ENCODE measurements around the gene SNAPC2.
"Not testable (repeated sequence)": the region's sequence is repeated elsewhere in the genome, so short reads cannot be mapped to it uniquely, and the experiment has no call there.

Gene SNAPC2

GRCh38 chr19:7933828-7934725, 13.9 kb downstream of the SNAPC2 start:
- DNase-seq (ENCODE audit: low spot score), result no peak

- no peak for DNase-seq (ENCODE audit: low spot score)
These were observed 14.6 kb downstream of the SNAPC2 start for GRCh38 chr19:7934766-7935165.

DNA sequence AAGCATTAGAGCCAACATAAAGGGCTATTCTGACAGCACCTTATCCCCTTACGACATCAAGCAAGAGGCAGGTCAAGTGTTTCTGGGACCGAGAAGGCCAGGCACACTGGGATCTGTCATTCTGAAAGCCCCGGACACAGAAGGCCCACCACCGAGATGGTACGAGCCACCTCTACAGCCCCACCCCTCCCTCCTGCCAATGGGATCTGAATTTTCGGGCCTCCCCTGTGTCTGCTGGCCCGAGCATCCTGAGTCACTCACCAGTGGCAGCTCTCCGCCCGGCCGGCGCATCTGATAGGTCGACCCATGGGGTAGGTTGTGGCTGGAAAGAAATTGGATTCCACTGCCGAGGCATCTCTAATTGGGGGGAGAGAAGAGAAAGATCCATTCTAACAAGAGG, 20.7 kb downstream of the SNAPC2 start:
- no peak for DNase-seq (ENCODE audit: low spot score)

DNA sequence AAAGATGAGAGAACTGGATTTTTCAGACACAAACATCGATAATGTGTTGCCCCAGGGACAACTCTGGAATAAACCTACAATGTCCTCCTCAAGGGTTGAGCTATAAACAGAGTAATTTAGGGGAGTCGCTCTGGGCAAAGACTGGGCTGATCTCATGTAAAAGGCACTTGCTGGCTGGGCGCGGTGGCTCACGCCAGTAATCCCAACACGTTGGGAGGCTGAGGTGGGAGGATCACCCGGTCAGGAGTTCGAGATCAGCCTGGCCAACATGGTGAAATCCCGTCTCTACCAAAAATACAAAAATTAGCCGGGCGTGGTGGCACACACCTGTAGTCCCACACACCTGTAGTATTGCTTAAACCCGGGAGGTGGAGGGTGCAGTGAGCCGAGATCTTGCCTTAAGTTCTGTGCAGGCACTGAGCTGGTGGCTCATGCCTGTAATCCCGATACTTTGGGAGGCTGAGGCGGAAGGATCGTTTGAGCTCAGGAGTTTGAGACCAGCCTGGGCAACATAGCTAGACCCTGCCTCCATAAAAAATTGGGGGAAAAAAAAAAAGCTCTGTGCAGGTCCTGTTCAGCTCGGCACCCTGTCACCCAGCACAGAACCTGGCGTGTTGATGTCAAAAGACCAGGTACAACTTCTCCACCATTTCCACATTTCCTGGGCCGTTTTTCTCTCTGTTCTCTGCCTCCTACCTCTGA, 21.9 kb downstream of the SNAPC2 start:
- DNase-seq (ENCODE audit: low spot score), result no peak

DNA sequence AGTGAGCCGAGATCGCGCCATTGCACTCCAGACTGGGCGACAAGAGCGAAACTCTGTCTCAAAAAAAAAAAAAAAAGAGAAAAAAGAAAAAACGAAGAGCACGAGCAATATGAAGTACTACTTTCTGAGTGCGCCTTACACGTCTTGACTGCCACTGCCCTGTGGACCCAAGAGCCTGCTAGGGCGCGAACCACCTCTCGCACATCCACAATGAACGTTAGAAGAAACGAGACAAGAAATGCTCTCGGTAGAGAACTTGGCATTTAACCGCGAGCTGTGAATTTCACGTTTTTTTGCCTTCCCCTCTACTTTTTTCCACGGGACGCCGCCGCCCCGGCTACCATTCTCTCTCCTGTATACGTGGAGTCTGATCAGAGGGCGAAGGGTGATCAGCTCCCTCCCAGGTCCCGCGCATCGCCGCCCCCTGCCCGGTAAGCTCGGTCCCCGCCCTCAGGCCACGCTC, 22.9 kb downstream of the SNAPC2 start:
- no peak for DNase-seq (ENCODE audit: low spot score)

DNA sequence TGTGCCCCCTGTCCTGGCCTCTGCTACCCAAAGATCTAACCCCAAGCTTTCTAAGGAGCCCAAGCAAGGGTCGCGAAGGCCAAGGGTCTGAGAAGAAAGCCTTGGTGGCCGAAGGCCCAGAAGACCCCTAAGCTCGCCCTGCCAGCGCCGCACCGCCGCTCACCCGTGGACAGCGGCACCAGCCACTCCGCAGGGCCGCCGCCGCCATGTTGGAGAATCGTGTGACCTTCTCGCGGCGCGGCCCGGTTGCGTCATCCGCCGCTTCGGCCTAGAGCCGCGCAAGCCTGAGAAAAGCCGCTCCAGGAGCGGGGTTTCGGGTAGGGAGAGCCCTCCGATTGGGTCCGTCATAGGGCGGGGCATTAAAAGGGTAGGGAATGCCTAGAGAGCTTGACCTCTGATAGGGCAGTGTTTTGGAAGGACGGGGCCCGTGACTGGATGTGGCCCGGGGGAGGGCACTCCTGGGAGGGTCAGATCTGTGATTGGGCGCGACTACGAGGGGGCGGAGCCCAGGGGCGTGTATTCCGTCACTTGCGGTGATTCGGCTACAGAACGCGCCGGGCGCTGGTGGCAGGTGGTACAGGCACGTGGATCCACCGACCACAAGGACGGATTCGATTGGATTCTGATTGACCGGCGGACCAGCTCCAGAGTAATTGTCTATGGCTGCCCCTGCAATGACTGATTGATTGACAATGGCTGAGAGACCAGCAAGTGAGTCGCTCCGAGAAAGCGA, 23.5 kb downstream of the SNAPC2 start, which contains the start of gene TIMM44:
Gene TIMM44, minus strand, starts transcription at position 223 of the 733 bp plus-strand sequence. Its CDS starts 15 bp downstream, at position 208.
- peak; percentile 98 for DNase-seq (ENCODE audit: low spot score)

DNA sequence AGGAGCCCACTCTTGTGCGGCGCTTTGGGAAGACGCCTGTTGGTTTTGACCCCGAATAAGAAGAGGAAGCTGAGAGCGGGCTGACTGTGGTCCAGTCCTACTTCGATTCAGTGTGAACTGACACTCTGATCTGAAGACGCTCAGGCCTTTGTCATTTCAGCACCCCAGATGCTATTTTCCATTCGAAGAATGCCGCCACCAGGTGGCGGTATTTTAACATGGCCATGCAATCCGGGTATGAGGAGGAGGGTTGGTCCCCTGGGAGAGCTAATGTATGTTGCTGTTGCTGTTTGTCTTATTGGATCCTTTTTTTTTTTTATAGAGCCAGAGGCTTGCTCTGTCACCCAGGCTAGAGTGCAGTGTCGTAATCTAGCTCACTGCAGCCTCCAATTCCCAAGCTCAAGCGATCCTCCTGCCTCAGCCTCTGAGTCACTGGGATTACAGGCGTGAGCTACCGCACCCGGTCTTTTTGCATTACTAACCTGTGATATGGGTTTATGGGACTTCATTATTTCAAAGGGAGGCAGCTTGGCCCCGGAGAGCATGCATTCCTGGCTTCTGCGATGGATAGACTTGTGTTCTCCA, 24.1 kb downstream of the SNAPC2 start:
- DNase-seq (ENCODE audit: low spot score), result peak; percentile 84

DNA sequence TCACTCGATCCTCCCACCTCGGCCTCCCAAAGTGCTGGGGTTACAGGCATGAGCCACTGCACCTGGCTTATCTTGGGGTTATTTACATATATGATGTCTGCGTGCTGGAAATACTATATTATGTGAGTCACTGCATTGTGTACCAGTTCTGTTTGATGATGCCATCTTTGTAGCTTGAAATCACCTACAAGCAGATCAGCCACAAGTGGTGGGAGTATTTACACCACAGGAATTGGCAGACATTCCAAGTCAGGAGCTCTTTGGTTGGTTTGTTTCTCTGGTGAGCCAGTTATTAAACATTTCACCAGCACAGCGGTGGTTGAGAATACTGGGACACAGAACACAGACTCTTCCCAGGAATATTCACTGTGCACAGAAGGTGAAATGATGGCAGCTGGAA, 27.8 kb downstream of the SNAPC2 start:
- no peak for DNase-seq (ENCODE audit: low spot score)

- no peak for DNase-seq (ENCODE audit: low spot score)
These were observed 32.9 kb downstream of the SNAPC2 start for GRCh38 chr19:7953060-7953459.

- no peak for DNase-seq (ENCODE audit: low spot score)
These were observed 33.4 kb downstream of the SNAPC2 start for GRCh38 chr19:7953576-7953975.

DNA sequence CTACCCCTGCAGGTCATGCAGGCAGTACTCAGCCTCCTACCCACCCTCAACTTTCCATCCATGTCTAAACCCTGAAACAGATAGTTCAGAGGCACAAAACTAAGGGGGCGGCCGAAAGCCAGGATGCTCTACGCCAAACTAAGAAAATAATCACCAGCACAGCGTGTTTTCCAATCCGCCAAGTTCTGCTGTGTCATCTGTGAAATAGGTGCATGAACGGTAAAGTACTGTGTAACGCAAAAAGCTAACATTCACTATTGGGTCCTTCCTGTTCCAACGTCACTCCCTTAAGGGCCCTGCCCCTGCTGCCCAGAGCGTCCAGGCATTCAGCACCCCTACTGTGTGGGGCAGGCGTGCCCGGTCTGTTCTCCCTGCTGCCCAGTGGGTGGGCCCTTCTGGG, 35.6 kb downstream of the SNAPC2 start:
- DNase-seq (ENCODE audit: low spot score), result no peak

DNA sequence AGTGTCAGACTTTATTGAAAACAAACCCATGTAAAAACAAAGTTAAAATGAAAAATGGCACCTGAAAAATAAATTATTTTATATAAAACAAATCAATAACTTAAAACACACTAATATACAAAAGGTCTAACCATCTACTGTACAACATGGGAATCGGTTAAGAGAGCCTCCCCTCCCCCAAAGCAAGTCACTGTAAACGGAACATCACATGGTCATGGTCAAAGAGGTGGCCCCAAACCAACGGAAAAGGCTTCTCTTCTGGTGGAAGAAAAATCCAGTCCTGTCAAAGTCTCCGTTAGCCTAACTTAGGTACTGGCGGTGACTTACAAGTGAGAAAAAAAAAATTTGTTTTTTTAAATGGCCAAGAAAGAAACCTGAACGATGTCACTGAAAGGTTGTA, 39.1 kb downstream of the SNAPC2 start:
- no peak for DNase-seq (ENCODE audit: low spot score)

DNA sequence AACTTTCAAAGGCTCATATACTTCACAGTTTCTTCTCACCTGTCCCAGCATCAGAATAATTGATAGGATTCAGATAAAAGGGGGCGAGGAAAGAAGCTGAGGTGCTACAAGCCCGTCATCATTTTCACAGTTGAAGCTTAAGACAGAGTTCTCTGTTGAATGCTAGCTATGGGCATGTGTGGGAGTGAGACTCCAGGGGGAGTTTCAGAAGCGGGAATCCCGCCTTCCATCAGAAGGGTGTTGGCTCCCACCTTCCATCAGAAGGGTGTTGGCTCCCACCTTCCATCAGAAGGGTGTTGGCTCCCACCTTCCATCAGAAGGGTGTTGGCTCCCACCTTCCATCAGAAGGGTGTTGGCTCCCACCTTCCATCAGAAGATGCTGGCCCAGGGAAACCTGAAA, 40.9 kb downstream of the SNAPC2 start:
- DNase-seq (ENCODE audit: low spot score), result not testable (repeated sequence)

- DNase-seq (ENCODE audit: low spot score), result no peak
These were observed 41.9 kb downstream of the SNAPC2 start for GRCh38 chr19:7961920-7962626.

DNA sequence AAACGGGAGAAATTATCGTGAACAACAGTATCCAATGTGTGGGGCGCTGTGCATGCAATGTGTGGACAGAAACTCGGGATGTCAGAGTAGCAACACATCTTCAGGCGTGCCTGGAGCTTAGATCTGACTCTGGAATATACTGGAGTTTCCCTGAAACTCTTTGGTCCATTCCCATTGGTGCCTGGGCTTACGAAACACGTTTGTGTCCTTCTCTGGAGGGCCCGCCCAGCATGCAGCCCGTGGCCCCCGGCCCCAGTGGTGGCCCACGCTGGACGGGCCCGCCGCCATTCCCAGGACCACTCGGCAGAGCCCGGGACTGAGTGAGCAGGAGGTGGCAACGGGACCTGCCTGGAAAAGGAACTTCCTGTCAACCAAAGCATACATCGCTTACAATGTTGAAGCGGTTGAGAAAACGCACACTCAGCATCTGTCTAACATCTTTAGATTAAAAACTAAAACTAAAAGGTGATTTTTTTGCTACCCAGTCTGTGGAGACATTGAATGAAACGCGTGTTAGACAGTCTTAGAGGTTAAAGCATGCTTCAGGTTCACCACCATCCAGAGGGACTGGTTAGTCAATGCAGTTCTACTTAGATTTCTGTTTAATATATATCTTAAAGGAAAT, 42.6 kb downstream of the SNAPC2 start:
- no peak for DNase-seq (ENCODE audit: low spot score)

DNA sequence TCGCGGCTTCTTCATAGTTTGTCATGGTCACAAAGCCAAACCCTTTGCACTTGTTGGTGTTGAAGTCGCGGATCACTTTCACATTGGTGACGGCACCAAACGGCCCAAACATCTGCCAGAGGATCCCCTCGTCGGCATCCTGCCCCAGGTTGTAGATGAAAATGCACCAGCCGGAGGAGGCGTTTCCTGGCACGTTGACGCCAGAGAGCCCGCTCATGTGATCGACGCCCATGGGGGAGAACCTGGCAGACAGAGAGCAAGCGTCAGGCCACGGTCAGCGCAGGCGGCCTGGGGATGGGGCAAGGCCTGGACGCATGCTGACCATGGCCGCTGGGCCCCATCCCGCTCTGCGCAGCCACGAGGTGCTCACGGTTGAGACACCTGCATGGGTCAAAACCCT, 43.4 kb downstream of the SNAPC2 start:
- no peak for DNase-seq (ENCODE audit: low spot score)

DNA sequence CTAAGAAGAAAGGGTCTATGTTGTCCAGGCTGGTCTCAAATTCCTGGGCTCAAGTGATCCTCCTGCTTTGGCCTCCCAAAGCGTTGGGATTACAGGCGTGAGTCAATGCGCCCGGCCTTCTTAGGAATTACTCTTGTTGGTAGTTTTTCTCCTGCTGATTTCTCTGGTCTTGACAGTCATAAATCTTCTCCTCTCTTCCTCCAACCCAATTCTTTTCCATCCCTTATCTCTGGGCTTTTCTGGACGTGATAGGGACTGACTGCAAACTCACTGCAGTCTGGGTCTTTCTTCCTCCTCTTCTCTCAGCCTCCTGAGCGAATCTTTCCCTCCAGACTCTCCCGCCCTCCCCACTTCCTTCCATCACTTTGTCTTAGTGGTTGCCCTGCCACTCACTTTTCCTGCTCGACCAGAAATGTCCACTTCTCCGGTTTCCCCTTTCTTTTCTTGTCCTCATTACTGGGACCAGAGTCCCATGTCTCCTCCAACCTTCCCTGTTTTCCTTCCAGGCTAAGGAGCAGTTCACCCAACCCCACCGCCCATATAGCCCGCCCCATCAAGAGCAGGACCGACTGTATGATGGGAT, 45.2 kb downstream of the SNAPC2 start:
- no peak for DNase-seq (ENCODE audit: low spot score)

DNA sequence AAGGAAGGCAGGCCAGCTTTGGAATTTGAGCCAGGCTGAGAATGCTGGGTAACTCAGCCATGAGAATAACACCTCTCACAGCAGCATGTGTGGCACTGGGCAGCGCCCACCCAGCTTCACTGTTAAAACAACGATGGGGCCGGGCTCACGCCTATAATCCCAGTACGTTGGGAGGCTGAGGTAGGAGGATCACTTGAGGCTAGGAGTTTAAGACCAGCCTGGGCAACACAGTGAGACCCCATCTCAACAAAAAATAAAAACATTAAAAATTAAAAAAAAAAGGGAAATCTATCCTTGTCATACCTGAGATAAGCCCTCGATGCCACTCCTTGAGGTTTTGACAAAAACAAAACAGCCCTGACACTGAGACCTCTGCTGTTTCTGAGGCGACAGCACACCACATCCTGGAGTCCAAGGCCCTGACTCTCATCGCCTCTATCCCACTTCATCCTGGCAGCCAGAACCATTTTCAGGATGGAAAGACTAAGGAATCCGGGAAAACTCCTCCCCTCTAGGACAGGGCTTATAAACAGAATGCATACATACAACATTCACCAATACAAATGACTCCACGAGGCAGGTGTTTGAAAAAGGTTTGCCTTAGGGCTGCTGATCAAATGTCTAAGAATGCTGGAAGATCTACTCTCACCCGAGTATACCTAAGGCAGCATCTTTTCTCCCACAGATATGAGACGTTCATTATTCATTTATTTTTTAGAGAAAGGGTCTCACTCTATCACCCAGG, 46.0 kb downstream of the SNAPC2 start:
- no peak for DNase-seq (ENCODE audit: low spot score)

GRCh38 chr19:7968008-7968795, 48.1 kb downstream of the SNAPC2 start:
- DNase-seq (ENCODE audit: low spot score), result no peak
